ENCODE results near the gene UFD1.

DNA sequence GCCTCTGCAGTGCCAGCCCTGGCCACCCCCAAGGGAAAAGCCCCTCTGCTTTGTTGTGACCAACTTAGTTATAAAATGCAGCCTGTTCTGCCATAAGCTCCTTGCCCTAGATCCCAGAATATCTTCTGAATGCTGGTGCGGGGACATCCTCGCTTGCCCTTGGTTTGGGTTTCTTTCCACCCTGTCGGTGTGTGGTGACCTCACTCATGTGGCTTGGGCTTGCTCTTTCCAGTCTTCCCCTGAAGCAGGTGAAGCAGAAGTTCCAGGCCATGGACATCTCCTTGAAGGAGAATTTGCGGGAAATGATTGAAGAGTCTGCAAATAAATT is 28.5 kb upstream of the UFD1 start:
- TF ChIP-seq FOXM1 (IDR thresholded peaks at IDR 0.05; ENCODE audit: borderline replicate concordance) (no peak), SUZ12 (IDR thresholded peaks at IDR 0.05) (no peak), BHLHE40 (IDR thresholded peaks at IDR 0.05; ENCODE audit: borderline replicate concordance) (no peak), SP1 (IDR thresholded peaks at IDR 0.05) (no peak), TARDBP (IDR thresholded peaks at IDR 0.05) (no peak), FOXK2 (IDR thresholded peaks at IDR 0.05) (no peak), ELF4 (IDR thresholded peaks at IDR 0.05) (no peak), CTBP1 (IDR thresholded peaks at IDR 0.05; ENCODE audit: borderline replicate concordance) (no peak), ZNF384 (IDR thresholded peaks at IDR 0.05) (no peak), FOXA1 (IDR thresholded peaks at IDR 0.05) (no peak)
- TF ChIP-seq, protein P1, sequence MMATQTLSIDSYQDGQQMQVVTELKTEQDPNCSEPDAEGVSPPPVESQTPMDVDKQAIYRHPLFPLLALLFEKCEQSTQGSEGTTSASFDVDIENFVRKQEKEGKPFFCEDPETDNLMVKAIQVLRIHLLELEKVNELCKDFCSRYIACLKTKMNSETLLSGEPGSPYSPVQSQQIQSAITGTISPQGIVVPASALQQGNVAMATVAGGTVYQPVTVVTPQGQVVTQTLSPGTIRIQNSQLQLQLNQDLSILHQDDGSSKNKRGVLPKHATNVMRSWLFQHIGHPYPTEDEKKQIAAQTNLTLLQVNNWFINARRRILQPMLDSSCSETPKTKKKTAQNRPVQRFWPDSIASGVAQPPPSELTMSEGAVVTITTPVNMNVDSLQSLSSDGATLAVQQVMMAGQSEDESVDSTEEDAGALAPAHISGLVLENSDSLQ (IDR thresholded peaks at IDR 0.05), result no peak

All from HEK293T (cell line).